WI38 (cell line): ENCODE data around the gene PIK3IP1.

ENCODE experiments used
- H3K4me3 ChIP-seq: 2 replicates; pipeline ENCODE4 v1.5.1; 2011; ENCODE audit warnings: low read depth, mild to moderate bottlenecking, control low read depth, low read length
- TF ChIP-seq, protein P1 (sequence below): IDR thresholded peaks from 2 replicates; pipeline ENCODE4 v1.5.1; 2012; ENCODE audit warnings: low read depth, mild to moderate bottlenecking, control low read depth, low read length

Gene PIK3IP1

DNA sequence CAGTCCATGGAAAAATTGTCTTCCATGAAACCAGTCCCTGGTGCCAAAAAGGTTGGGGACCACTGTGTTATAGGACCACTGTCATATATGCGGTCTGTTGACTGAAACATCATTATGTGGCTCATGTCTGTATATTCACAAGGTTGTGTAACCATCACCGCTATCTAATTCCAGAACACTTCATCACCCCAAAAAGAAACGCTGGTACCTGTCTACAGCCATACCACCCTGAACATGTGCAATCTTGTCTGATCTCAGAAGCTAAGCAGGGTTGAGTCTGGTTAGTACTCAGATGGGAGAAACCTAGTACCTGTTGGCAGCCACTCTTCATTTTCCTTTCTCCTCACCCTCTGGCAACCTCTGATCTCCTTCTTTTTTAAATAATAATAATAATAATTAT is 12.9 kb upstream of the PIK3IP1 start:
- TF ChIP-seq, protein P1, sequence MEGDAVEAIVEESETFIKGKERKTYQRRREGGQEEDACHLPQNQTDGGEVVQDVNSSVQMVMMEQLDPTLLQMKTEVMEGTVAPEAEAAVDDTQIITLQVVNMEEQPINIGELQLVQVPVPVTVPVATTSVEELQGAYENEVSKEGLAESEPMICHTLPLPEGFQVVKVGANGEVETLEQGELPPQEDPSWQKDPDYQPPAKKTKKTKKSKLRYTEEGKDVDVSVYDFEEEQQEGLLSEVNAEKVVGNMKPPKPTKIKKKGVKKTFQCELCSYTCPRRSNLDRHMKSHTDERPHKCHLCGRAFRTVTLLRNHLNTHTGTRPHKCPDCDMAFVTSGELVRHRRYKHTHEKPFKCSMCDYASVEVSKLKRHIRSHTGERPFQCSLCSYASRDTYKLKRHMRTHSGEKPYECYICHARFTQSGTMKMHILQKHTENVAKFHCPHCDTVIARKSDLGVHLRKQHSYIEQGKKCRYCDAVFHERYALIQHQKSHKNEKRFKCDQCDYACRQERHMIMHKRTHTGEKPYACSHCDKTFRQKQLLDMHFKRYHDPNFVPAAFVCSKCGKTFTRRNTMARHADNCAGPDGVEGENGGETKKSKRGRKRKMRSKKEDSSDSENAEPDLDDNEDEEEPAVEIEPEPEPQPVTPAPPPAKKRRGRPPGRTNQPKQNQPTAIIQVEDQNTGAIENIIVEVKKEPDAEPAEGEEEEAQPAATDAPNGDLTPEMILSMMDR = no peak
- H3K4me3 ChIP-seq = no peak overlapping the region

DNA sequence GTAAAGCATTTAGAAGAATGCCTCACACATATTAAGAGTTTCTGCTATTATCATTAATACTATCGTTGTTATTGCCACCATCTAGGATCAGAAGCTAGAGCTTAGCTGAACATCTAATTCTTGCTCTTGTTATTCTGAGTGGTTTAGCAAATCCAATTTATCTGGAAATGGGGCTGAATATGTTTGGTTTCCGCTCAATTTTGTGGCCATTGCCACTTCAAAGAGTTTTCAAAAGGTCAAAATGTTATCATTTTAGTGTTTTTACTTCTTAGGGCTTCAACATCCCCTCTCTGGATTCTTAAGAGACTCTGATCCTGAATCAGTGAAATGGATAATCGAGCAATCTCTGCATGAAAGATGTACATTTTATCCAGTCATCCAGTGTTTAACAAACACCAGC is 10.2 kb upstream of the PIK3IP1 start:
- H3K4me3 ChIP-seq = no peak overlapping the region
- TF ChIP-seq, protein P1 = no peak

DNA sequence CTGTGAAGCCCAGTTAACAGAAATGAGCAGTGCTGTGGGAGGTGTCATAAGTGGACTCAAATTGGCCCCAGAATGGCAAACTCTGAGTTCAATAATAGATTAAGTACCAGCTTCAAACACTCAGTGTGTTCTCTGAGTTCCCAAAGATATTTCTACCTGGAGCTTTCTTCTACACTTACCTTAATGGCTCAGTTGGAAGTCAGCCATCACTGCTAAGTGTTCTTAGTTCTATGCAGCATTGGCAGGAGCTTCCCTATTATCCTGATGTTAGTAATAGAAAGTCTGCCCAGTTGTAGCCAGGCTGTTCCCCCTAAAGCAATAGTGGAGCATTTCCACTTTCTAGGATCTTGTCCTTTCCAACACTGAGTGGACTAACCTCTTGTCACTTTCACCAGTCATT is 9.7 kb upstream of the PIK3IP1 start:
- H3K4me3 ChIP-seq = no peak overlapping the region
- TF ChIP-seq, protein P1 = no peak

DNA sequence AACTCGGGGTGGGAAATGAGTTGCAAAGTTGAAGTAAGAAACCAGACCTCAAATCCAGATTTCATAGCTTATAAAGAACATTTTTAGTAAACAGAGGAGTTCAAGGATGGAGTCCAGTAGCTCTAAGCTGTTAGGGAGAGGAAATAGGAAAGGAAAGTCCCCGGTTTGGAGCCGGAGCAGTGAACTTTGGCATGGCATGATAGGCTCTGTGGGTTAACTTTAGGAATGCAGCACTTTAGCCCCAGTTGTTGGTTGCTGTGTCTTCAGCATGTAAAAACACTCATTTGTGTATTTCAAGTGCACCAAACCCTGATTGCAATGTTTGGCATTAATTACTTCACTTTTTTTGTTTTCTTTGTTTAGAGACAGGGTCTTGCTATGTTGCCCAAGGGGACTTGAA is 8.6 kb upstream of the PIK3IP1 start:
- no peak overlapping the region for H3K4me3 ChIP-seq
- TF ChIP-seq, protein P1 = no peak

DNA sequence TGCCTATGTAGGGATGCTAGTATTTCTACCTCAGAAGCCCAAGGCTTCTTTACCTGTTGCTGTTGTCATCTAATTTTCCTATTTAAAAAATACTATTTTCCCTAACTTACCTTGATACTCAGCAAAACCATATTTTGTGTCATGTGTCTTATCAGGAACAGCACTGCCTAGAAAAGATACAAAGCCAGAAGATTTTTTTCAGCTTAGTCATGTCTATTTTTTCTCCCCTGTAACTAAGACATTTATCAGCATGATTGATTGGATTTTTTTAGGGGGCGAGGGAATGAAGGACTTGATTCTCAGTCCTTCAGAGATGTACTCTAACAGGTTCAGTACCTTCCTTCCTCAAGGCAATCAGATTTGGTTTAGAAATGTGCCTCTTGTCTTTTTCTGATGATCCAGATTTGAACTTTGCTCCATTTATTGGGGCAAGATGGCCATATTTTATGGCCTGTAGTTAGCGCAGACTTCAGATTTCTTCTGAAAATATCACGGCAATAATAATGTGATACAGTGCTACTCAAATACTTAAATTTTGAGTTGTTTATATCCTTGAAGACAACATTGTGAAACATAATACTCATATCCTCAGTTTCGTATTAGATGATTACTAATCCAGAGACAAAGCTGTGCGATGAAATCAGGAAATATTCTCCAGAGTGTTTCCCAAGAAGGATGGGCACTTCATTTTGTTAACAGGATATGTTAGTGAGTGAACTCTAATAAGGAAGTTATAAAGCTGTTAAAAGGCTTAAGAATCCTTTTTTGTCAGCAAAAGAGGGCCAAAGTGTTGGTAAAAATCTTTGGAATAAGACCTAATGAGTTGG is 3.8 kb upstream of the PIK3IP1 start:
- H3K4me3 ChIP-seq = no peak overlapping the region
- TF ChIP-seq, protein P1 = no peak

DNA sequence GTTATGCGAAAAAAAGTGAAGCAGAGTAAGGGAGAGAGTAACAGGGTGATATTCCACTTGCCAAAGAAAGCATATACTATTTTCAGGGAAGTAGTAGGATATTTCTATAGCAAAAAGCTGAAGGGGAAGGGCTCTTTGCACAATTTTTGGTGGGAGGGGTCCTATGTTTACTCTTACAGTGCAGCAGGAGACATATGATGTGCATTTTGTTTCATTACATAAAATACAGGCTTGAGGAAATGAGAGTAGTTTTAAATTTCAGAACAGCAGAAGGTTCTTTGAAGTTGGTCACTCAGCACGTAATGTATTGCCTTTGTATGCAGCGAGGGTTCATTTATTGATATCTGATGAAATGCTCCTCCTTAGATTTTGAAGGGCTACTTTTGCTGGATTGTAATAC is 3.1 kb upstream of the PIK3IP1 start:
- TF ChIP-seq, protein P1 = no peak
- no peak overlapping the region for H3K4me3 ChIP-seq

DNA sequence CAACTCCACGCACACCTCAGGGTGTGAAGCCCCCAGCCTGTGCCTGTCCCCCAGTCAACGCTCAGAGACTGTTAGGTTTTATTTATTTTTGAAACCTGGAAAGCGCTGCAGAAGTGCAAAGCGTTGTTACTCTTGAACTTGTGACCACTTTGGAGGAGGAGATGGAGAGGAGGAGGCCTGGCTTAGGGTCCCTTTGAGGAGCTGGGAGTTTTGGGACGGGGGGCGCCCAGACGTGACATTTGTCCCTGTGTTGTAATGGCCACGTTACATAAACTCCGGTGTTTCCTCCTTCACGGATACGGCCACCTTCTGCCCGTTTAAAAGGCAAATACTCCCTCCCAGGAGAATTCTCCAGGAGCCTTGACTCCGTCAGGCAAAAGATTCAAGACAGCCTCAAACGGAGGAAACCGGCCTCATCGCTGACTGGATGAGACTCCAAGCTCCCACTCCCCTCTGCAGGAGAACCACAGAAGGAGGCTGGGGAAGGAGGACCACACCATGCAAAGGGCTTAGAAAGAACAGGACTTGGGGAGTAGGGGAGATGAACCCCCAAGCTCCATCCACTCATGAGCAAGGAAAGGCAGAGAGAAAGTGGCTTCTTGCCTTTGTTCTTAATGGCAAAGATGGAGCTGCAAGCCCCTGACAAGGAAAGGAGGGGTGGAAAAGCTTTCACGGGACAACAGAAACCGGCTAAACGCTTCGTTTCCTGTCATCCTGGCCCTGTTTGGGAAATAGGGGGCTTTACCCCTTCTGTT is 630 bp downstream of the PIK3IP1 start:
- H3K4me3 ChIP-seq = peak overlapping the region; percentile 91
- TF ChIP-seq, protein P1 = no peak
